Skin of body (tissue), 2 donors: Measurements from ENCODE around the gene DCTPP1. TPM values are rescaled to one million over a fixed set of nuclear protein-coding genes. Genes with fewer than 3 reads are reported as not detected.
"Not testable (repeated sequence)": the region's sequence is repeated elsewhere in the genome, so short reads cannot be mapped to it uniquely, and the experiment has no call there.

ENCODE experiments used
- DNase-seq: peaks from one replicate; lab custom pipeline; 2025; lab: John Stamatoyannopoulos, UW
- total RNA-seq: library from RNA; depleted of rRNA; stranded (reverse); fragments of >200 nt; gene quantifications from one replicate; pipeline ENCODE4 v1.2.3, GENCODE V29; 2014

Gene DCTPP1
- total RNA-seq, 1 donor from 2014 or later: 14.3 TPM

- no peak for DNase-seq
Measured at GRCh38 chr16:30414159-30414558, 15.7 kb downstream of the DCTPP1 start.

DNA sequence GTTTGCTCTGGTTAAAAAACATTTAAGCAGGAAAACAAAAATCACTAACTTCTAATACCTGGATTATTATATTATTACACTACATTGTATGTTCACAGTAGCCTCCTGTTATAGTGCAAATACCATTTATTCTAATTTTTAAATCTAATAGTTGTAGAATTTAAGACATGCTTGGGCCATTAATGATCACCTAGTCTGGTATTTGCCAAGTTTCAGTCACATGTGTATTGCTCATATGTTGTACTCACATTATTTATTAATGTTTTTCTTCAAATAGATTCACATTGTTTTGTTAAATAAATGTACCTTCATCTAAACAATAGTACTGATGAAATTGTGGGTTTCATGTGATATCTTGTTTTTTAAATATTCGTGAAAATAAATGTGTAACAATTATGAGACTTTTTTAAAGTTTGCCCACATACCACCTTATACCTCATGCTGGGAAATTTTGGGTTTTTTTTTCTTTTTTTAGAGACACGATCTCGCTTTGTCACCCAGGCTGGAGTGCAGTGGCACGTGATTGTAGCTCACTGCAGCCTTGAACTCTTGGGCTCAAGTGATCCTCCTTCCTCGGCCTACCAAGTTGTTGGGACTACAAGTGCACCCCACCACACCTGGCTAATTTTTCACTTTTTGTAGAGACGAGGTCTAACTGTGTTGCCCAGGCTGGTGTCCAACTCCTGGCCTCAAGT, 16.6 kb downstream of the DCTPP1 start:
- DNase-seq: no peak

- peak; percentile 76 for DNase-seq
Measured at GRCh38 chr16:30409125-30410060, 20.4 kb downstream of the DCTPP1 start.

DNA sequence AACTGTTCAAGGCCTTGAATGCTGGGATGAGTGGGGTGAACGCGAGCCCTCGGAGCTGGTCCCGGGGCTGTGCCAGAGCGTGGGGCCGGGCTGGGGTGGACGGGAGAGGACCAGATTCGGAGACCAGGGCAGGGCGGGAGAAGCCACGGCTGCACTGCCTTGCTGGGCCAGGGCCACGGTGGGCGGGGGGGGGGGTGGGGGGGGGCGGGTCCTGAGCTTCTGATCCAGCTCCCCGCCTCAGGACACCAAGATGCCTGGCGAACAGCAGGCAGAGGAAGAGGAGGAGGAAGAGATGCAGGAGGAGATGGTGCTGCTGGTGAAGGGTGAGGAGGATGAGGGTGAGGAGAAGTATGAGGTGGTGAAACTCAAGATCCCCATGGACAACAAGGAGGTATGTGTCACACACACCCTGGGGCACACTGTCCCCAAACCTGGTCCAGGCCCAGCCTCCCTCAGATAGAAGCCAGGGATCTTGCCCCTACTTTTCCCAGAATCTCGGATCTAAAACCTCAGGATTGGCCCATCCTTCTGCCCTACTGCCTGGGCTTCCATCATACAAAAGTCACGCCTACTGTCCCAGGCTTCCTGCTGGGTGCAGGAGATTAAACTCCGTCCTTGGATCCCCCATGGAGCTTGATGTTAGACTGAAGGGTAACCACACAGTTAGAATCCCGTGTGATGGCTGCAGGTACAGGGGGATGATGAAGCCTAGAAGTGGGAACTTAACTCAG, 21.9 kb downstream of the DCTPP1 start:
- DNase-seq: no peak

DNA sequence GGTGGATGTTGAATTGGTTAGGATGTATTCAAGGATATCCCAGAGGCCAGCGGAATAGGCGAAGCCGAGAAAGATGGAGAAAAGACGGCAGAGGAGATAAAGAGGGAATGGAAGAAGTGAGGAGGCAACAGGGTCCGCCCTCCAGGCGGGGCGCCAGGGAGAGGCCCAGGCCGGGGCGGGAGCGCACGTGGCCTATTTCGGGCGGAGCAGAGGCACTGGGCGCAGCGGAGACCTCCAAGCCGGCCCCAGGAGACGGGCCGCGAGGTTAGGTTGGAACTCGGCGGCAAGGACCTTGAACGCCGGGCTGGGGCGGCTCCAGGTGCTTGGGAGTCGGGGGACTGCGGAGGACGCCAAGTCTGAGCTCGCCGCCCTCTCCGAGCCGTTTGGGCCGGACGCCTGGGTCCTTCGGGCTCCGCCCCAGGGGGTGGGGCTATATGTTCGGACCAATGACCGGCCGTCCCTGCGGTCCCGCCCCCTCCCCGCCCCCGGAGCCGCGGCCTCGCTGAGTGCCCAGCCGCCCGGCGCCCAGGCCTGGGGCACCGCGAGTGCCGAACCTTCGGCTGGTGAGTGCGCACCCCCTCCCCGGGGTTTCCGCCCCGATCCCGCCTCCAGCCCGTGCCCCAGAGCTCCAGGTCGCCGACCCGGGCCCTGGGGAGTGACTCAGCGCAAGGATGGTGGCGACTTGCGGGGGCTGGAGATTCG, 22.6 kb downstream of the DCTPP1 start, which contains the start of gene ZNF771:
TSS of gene ZNF771 (plus strand) at position 505 of the 702 bp plus-strand sequence. CDS start 448 bp downstream, outside the sequence.
- DNase-seq: peak; percentile 77

- no peak for DNase-seq
Measured at GRCh38 chr16:30406795-30407101, 23.1 kb downstream of the DCTPP1 start.

DNA sequence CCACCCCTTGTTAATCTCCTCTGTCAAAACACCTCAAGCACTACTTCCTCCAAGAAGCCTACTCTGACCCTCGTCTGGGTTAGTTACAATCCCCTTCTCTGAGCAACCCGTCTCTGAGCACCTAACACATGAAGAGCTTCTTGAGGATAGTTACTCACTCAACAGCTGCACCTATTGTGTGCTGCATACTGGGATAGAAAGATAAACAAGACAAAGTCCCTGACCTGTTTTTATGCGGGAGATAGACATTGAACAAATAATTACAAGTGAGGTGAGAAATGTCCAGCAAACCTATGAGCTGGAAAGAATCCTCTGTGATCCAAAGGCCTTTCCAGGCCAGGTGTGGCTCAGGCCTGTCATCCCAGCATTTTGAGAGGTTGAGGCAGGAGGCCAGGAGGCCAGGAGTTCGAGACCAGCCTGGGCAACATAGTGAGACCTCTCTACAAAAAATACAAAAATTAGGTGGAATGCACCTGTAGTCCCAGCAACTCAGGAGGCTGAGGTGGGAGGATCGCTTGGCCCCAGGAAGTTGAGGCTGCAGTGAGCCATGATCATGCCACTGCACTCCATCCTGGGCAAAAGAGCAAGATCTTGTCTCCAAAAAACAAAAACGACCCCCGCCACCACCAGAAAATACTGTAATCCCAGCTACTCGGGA, 27.9 kb downstream of the DCTPP1 start:
- no peak for DNase-seq

- no peak for DNase-seq
Measured at GRCh38 chr16:30399435-30400186, 30.2 kb downstream of the DCTPP1 start.

- DNase-seq: no peak
Measured at GRCh38 chr16:30398661-30399434, 31.0 kb downstream of the DCTPP1 start.

DNA sequence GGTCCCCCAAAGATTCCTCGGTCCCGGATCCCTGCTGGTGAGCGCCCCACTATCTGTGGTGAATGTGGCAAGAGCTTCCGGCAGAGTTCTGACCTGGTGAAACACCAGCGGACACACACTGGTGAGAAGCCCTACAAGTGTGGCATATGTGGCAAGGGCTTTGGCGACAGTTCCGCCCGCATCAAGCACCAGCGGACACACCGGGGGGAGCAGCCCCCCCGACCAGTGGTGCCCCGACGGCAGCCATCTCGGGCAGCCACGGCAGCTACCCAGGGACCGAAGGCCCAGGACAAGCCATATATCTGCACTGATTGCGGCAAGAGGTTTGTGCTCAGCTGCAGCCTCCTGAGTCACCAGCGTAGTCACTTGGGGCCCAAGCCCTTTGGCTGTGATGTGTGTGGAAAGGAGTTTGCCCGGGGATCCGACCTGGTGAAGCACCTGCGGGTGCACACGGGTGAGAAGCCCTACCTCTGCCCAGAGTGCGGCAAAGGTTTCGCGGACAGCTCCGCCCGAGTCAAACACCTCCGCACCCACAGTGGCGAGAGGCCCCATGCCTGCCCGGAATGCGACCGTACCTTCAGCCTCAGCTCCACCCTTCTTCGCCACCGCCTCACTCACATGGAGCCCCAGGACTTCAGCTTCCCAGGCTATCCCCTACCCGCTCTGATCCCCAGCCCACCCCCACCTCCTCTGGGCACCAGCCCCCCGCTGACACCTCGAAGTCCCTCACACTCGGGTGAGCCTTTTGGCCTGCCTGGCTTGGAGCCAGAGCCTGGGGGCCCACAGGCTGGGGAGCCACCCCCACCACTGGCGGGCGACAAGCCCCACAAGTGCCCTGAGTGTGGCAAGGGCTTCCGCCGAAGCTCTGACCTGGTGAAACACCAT, 31.8 kb downstream of the DCTPP1 start:
- no peak for DNase-seq

DNA sequence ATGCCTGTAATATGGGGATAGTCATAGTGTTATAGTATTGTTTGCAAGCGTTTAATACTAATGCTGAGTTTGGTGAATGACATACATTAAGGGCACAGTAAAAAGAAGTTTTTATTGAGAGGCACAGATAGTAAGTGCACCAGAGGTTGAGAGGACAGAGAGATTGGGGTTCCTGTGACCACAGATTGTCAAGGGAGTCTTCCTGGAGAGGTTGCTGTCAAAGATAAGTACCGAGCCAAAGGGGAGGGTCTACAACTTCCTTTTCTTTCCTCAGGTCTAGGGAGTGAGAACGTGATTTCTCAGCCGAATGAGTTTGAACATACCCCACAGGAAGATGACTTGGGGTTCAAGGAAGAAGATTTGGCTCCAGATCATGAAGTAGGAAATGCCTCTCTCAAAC, 32.8 kb downstream of the DCTPP1 start:
- no peak for DNase-seq

GRCh38 chr16:30396627-30397026, 33.2 kb downstream of the DCTPP1 start:
- DNase-seq: not testable (repeated sequence)

DNA sequence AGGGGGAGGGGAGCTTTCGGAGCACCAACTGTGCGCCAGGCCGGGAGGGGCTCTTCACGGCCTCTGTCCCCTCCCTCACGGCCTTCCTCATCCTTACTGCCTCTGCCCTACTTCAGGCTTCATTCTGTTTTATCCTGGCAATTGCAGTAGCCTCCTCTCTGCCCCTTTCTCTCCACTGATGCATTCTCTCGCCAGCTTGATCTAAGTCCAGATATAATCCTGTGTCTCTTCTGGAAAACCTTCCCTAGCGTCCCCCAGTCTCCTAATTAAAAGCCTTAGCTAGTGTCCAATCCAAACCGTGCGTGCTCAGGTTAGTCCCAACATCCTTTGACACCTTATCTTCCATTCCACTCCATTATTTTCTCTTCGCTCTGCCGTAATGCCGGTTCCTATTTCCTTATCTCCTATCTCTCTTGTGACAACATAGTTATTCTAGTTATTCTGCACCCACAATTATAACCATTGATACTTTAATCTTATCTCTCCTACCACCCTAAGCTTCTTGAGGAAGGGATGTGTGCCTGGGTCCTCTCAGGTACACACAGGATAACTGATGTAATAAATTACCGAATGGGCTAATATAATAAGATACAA, 33.7 kb downstream of the DCTPP1 start:
- no peak for DNase-seq

DNA sequence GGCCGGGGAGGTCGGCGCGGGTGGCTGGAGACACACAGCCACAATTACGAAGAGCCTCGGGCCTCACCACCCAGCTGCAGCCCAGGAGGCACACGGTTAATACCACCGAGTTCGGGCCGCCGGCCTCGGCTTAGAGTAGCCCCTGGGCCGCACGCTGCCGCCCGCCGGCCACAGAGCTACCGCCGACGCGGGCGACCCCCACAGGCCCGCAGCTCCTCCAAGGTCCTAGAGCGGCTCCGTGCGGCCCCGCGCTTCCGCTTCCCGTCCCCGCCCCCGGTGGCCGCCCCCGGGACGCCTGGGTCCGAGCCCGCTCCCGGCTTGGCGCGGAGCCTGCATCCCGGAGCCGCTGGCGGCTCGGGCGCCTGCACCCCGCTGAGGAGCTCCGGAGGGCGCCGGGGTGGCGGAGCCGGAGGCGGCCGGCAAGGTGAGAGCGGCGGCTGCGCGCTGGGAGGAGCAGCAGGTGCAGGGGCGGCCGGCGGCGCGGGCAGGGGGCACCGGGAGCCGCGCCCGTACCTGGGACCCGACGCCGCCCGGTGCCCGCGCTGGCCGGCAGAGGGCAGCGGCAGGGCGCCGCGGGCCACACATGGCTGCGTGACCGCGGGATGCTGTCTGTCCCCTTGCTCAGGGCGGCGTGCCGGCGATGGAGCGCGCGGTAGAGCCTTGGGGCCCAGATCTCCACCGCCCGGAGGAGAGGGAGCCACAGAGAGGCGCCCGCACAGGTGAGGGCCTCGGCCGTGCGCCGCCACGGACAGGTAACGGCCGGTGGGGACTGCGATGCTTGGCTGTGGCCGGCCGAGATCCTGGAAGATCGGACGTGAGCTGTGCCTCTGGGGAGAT, 34.5 kb downstream of the DCTPP1 start, which contains the start of gene ZNF48:
TSS of gene ZNF48 (plus strand) at position 266 of the 837 bp plus-strand sequence. CDS start at position 641, 375 bp downstream.
- DNase-seq: peak; percentile 87

GRCh38 chr16:30394592-30395154, 35.2 kb downstream of the DCTPP1 start:
- no peak for DNase-seq

GRCh38 chr16:30383521-30383920, 46.3 kb downstream of the DCTPP1 start:
- no peak for DNase-seq
